GM19463 (cell line): ENCODE results near the gene BNC1.
"Not testable (repeated sequence)": the region's sequence is repeated elsewhere in the genome, so short reads cannot be mapped to it uniquely, and the experiment has no call there.

Source experiments
- ATAC-seq: cut with Tn5 transposase; IDR thresholded peaks from one replicate; pipeline ENCODE4 v1.9.1; 2021; ENCODE audit warnings: mild to moderate bottlenecking, moderate library complexity; ENCODE audit not compliant: unreplicated experiment

BNC1 gene

DNA sequence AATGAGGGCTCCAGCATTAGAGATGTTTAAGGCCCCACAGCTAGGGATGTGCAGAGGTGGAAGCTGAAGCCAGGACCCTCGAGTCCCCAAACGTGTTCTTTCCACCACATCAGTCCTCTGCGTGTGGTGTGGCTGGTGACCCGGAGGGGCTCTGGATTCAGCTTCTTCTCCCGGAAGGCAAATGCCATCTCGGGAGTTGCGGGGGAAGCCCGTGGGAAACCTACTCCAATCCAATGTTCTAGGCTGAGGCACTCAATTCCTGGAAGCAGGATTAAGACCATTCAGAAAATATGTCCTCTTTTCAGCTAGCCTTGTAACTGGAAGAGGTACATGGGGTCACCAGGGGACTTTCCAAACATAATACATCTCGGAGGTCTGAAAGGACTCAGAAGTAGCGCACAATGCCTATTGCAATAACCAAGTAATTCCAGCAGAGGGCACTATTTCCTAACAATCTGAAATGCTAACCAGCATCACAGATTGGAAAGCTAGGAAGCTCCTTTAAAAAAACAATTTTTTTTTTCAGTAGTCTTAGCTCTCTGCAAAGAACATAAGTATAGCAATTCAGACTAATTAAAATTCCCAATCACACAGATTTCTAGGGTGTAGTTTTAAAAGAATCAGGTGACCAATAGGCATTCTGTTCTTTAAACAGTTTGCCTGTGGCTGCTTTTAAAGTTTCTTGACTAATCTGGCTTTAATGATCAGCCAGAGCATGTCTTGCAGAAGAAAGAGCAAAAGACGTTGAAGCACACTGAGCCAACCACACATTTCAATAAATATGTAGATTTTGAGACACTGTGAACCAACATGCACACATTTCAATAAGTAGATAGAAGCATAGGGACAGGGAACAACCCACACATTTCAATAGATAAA, 36.1 kb downstream of the BNC1 start:
- no peak for ATAC-seq

DNA sequence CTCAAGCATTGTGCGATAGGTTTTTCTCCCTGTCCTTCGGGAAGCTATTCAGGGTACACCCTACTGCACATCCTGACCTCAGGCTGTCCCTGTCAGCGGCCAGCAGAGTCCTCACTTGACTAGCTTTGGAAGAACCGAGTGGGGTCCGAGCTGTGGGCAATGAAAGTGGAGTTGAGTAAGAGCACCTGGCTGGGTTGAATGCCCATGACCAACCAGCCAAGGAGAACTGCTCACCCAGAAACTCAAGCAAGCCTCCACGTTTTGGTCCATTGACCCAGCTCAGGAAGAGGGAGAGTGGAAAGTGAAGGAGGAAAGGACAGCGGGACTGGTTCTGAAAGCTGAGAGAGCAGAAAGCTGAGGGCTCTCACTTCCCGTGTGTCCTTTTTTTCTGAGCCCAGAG, 40.8 kb downstream of the BNC1 start:
- ATAC-seq: no peak

DNA sequence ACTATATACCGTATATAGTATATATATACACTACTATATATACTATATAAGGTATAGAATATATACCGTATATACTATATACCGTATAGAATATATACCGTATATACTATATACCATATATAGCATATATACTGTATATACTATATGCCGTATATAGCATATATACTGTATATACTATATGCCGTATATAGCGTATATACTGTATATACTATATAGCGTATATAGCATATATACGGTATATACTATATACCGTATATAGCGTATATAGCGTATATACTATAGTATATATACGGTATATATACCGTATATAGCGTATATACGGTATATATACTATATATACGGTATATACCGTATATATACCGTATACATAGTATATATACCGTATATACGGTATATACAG, 54.2 kb downstream of the BNC1 start:
- no peak for ATAC-seq

DNA sequence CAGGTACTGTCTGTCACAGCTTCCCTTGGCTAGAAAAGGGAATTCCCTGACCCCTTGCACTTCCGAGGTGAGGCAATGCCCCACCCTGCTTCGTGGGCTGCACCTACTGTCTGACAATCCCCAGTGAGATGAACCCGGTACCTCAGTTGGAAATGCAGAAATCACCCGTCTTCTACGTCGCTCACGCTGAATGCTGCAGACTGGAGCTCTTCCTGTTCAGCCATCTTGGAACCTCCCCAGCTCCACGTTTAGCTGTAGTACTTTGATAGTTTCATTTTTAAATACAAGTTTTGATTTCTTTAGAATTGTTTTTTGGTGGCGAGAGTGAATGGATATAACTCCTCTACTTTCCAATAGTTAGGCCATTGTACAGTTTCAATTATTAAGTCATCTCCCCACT, 59.0 kb downstream of the BNC1 start:
- no peak for ATAC-seq

DNA sequence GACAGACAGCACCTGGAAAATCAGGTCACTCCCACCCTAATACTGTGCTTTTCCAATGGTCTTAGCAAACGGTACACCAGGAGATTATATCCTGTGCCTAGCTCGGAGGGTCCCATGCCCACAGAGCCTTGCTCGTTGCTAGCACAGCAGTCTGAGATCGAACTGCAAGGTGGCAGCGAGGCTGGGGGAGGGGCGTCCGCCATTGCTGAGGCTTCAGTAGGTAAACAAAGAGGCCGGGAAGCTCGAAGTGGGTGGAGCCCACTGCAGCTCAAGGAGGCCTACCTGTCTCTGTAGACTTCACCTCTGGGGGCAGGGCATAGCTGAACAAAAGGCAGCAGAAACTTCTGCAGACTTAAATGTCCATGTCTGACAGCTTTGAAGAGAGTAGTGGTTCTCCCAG, 62.7 kb downstream of the BNC1 start:
- ATAC-seq: not testable (repeated sequence)

DNA sequence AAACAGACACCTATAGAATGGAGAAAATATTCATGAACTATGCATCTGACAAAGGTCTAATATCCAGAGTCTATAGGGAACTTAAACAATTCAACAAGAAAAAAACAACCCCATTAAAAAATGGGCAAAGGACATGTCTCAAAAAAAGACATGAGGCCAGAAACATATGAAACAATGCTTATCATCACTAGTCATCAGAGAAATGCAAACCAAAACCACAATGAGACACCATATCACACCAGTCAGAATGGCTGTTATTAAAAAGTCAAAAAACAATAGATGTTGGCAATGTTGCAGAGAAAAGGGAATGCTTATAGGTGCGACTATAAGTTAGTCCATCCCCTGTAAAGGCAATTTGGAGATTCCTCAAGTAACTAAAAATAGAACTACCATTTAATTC, 65.4 kb downstream of the BNC1 start:
- no peak for ATAC-seq

DNA sequence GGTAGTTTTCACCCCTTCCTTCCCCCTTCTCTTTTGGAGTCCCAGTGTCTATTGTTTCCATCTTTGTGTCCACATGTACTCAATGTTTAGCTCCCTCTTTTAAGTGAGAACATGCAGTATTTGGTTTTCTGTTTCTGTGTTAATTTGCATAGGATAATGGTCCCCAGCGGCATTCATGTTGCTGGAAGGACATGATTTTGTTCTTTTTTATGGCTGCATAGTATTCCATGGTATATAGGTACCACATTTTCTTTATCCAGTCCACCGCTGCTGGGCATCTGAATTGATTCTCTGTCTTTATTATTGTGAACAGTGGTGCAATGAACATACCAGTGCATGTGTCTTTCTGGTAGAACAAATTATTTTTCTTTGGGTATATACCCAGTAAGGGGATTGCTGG, 69.2 kb downstream of the BNC1 start:
- ATAC-seq: no peak

DNA sequence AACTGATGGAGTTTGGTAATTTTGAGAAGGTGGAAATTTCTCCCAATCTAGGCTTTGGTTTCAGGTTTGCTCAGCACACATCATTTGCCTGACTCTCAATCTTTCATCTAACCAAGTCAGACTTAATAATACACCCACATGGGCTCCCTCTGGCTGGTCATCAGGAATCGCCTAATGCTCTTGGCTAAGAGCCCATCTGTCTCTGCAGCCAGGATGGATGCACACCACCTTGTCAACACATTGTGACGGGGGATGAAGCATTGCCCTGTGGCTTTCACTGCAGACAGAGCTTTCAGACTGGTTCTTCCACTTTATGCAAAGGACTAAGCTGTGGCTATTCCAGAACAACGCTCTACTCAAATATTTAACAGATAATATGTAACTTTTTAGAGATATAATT, 73.8 kb downstream of the BNC1 start:
- ATAC-seq: no peak

DNA sequence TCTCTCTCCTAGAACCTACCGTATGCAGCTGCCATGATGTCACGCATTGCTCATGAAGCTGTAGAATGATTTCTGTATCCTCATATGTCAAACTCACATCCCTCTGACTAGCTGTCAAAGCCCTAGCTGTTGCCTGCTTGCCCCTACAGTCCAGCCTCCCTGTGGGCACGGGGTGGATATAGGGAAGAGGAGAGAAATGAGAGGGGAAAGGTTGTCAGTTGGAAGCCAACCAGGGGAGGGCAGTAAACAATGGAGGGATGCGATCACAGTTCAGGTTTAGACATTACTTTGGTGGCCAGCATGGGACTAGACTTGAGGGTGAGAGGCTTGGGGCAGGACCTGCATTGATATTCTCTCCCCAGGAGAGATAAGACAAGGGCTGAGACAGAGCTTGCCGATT, 75.1 kb downstream of the BNC1 start:
- no peak for ATAC-seq

DNA sequence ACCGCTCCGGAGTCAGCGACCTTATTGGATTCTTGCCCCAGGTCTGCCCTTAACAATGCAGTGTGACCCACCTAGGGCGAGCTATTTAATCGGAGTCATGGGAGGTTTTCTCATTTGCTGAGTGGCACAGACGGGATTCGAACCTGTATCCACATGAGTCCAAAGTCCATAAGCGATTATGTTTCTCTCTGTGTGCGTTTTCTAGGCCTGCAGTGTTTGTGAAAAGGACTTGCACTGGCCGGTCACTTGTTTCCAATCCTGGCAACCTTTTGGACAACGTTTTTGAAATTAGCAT, 76.2 kb downstream of the BNC1 start:
- no peak for ATAC-seq

DNA sequence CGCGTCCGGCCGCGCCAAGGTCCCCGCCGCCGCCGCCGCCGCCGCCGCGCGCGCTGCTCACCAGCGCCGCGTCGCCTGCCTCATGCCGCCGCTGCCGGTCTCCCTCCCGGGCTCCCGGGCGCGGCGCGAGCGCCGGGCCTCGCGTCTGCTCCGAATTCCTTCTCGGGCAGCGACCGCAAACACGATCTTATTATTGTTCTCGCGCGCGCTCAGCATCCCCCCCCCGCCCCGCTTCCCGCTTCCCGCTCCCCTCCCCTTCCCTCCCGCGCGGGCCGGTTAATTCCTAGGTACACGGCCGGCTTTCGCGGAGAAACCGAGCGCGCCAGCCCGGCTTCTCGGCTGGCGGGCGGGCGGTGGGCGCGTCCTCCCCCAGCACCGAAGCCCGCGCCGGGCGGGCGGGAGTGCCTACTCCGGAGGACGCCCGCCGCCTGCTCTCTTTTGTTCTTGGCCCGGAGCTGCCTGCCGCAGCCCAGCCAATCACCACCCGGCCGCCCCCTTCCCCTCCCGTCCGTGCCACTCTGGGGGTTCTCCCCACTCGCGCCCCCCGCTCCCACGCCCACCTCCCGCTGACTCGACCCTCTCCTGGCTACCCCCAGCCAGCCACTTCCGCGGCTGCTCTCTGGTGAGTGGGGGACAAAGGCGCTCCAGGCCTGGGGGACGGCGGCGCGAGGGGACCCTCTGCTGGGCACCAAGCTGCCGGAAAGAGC, 76.7 kb downstream of the BNC1 start, which contains the start of gene HDGFL3:
Gene HDGFL3, minus strand, starts transcription at position 164 of the 707 bp plus-strand sequence. CDS start 409 bp downstream, outside the sequence.
- ATAC-seq: no peak

DNA sequence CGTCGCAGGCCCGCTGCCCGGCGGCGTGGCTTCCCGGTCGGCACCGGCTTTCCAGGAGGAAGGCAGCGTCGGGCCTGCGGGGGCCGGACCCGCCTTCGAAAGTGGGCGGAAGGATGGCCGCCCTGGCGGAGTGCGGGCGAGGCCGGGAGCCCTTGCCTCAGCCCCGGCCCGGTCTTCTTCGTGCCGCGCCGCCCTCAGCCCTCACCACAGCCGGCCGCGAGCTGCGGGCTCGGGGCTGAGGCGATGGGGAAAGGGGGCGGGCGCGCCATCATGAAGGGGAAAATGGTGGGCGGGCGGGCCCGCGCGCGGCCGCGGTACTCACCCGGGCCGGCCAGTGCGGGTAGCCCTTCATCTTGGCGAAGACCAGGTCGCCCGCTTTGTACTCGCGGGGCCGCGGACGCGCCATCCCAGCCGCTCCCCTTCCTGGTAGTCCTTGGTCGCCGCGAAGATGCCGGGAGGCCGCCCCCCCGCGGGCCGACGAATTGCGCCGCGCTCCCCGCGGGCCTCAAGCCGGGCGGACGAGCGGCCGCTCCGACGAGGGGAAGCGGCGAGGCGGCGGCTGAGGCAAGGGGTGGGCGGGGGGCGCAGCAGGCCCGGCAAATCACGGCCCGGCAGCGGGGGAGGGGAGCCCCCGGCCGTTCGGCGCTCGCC, 77.3 kb downstream of the BNC1 start:
- no peak for ATAC-seq

DNA sequence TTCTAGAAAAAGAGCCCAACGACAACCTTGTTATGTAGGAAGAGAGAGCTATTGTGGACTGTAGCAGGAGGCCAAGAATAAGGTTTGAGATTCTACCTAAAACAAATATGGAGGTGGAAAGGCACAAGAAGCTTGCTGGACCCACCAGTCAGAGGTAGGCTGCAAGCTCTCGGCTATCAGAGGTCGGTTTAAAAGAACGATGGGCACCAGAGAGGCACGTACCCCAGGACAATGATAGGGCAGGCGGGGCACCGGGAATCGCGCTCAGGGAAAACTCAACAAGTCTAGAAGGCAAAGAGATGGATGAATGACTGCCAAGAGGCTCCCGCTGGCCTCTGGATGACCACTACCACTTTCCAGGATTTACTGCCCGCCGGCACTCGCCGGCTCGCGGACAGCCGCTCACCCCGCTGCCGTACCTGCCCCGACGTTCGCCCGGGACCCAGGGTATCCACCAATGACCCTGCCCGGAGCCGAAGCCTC, 77.9 kb downstream of the BNC1 start:
- no peak for ATAC-seq
